Fibroblast of skin of left biceps (primary cell): ENCODE results near the gene MRPS14.
"Not testable (repeated sequence)": the region's sequence is repeated elsewhere in the genome, so short reads cannot be mapped to it uniquely, and the experiment has no call there.

Source experiments
- DNase-seq, 2 experiments: peaks; one replicate each; pipeline ENCODE4 v3.0.0-alpha.2; 2013; ENCODE audit warnings: low read depth in 2 of 2

MRPS14 gene

GRCh38 chr1:175023043-175023921 lies at the start of gene MRPS14:
Gene MRPS14, minus strand, starts transcription at chr1:175023425. Its CDS starts 17 bp downstream, at chr1:175023408.
- DNase-seq = peak; percentile 96 to 97

- peak; percentile 86 to 89 for DNase-seq
Measured at GRCh38 chr1:175072099-175072951, 49.1 kb upstream of the MRPS14 start.

DNA sequence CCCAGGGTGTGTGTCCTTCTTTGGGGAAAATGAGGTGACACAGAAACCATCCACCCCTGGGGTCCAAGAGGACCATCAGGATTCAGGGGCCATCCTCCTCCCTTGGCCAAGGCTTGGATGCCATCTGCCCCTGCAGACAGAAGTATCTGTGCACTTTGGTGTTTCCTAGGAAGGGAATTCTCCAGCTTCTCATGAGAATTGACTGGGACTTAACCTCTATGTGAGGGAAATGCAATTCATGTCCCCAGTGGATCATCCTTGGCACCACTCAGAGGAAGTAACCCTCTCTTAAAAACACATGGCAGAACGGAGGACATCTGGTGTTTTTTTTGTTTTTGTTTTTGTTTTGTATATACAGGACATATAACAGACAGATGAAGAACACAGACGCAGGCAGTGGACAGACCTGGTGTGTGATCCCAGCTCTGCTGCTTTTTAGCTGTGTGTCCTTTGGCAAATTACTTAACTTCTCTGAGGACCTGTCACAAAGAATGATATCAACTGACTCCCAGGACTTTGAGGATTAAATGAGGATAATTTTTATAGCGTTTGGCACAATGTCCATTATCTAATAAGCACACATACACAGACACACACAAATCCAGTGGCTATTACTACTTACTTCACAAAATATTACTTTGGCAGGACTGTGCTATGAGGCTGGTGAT lies 48.2 kb upstream of the MRPS14 start:
- DNase-seq = no peak

GRCh38 chr1:175070818-175071217 lies 47.6 kb upstream of the MRPS14 start:
- no peak for DNase-seq

GRCh38 chr1:175067362-175068106 lies 44.3 kb upstream of the MRPS14 start, which contains the start of gene TNN:
Gene TNN, plus strand, starts transcription at chr1:175067833. Its CDS starts 9,586 bp downstream, at chr1:175077419.
- no peak for DNase-seq

GRCh38 chr1:175062858-175063257 lies 39.6 kb upstream of the MRPS14 start:
- no peak for DNase-seq

DNA sequence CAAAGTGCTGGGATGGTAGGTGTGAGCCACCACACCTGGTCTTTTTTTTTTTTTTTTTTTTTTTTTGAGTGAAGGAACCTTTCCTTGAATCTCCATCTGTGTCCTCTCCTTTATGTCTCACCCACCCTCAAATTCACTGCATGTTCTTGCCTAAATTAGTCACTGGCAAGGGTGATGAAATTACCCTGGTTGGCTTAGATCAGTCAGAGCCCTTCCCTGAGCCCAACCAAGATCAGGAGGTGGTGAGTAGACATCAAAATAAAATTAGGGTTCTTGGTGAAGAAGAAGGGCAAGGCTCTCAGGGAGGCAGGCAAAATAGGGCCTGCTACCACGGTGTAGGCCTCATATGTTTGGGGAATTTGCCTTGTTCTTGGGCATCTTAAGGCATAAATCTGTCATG lies 39.1 kb upstream of the MRPS14 start:
- DNase-seq = no peak

DNA sequence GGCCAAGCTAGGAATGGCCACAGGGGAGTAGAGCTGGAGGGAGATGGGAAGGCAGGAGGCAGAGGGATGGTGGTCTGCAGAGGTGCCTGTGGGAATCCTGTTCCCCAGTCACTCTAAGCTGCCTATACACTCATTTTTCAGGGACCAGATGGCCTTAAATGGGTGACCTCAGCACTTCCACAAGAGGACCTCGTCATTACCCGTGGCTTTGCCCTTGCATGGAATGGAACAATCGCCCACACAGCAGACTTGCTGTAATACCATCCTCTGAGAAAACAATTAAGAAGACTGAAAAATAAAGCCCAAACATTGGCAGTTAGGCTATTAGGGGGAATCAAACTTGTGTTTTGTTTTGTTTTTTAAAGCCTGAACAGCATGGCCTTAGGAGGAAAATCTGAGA lies 31.5 kb upstream of the MRPS14 start:
- no peak for DNase-seq

- no peak for DNase-seq
Measured at GRCh38 chr1:175050992-175051391, 27.8 kb upstream of the MRPS14 start.

GRCh38 chr1:175045519-175045918 lies 22.3 kb upstream of the MRPS14 start:
- DNase-seq = no peak

DNA sequence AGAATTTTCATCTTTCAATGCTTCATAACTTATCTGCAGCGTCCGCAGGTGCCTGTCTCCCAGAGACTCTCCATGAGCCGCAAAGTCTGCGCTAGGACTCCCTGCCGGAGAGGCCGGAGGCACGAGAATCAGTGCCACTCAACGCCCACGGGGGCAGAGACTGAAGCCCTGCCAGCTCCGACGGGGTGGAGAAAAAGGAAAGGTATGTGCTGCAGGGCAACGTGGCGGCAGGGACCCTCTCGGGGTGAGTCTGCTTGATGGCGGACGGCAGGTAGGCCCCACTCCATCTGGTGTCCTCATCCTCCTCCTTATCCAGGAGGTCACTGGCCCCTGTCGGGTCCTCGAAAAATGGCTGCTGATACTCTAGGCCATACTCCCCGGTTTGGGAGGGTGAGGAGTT lies 21.9 kb upstream of the MRPS14 start:
- DNase-seq = no peak

- not testable (repeated sequence) for DNase-seq
Measured at GRCh38 chr1:175044591-175044990, 21.4 kb upstream of the MRPS14 start.

GRCh38 chr1:175043824-175044223 lies 20.6 kb upstream of the MRPS14 start:
- DNase-seq = no peak

GRCh38 chr1:175042650-175043049 lies 19.4 kb upstream of the MRPS14 start:
- DNase-seq = no peak

GRCh38 chr1:175040324-175040879 lies 17.2 kb upstream of the MRPS14 start:
- DNase-seq = no peak

GRCh38 chr1:175037416-175037815 lies 14.2 kb upstream of the MRPS14 start:
- no peak for DNase-seq

DNA sequence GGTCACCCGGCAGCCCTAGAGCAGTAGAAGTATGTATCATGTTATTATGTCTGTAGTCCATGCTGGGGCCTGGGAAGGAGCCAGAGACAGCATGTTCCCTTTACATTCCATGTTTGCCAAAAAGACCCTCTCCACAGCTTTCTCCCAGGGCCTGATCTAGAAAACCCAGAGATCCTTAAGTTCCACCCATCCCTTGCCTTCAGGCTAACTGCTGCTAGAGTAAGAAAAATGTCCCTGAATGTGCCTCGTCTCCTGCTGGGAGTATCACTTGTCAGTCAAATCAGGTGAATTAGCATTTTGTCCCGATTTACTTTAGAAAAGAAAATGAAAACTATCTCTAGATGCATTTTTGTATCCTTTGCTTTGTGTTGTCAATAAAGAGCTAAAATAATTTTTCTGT lies 13.3 kb upstream of the MRPS14 start:
- no peak for DNase-seq

DNA sequence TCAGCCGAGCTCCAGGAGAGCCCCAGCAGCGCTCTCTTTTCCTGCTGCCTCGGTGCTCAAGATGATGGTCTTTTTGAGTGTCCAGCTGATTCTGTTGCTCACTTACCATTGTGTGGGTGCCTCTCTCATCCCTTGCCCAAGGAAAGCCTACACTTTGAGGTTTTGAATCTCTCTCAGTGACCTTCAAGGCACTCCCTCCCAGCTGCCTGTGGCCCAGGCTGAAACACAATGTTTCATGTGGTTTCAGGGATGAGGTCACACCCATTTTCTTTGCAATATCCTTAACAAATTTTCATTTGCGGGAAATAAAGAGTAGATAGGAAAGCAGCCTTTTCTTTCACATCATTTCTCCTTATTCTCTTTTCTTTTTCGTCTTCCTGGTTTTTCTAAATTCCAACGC lies 12.6 kb upstream of the MRPS14 start:
- DNase-seq = no peak

DNA sequence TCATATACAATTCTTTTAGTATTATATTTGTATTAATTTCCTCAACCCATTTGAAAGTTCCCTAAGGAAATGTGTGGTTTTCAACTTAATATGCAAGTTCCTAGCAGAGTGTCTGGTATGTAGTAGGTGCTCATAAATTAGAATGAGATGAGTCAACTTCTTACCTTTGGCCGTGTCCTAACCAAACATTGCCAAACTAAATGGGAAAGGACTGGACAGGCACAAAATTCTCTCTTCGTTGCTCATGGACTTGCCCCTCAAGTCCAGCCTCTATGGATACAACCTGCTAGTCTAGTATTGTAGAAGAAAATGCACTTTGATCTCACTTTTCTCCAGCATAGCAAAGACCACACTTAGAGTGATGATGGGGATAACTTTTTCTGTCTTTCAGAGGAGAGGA lies 11.6 kb upstream of the MRPS14 start:
- DNase-seq = no peak

- DNase-seq = no peak
Measured at GRCh38 chr1:175033953-175034352, 10.7 kb upstream of the MRPS14 start.

DNA sequence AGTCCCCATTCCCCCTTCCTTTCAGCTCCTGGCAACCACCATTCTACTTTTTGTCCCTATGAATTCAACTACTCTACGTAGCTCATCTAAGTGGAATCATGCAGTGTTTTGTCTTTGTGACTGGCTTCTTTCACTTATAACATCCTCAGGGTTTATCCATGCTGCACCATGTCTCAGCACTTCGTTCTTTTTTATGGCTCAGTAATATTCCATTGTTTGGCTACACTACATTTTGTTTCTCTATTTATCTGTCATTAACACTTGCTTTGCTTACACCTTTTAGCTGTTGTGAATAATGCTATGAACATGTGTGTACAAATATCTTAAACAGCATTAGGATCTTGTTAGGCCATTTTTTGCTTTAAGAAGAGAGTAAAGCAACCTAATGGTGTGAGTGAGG lies 1.5 kb upstream of the MRPS14 start:
- no peak for DNase-seq
